Gastroesophageal sphincter (tissue), 4 donors: ENCODE data around the gene RAB6B. TPM values are rescaled to one million over a fixed set of nuclear protein-coding genes. Genes with fewer than 3 reads are reported as not detected.

Experiments
- ATAC-seq: fragments of 150-250 bp; one replicate; pipeline ENCODE4 v1.9.1; 2016; ENCODE audit warnings: mild to moderate bottlenecking, moderate library complexity
- H3K27ac ChIP-seq, 4 donors: fragments of 200-600 bp; sonication (generic) in 3 of 4; 1 replicate in 3 of 4; 2 replicates in 1 of 4; pipeline ENCODE4 v1.5.1; 2016 to 2019
- H3K27me3 ChIP-seq: fragments of 200-600 bp; sonication (generic); one replicate; pipeline ENCODE4 v1.5.1; 2019
- H3K36me3 ChIP-seq, 2 donors: fragments of 200-600 bp; sonication (generic); one replicate each; pipeline ENCODE4 v1.5.1; 2019; ENCODE audit warnings: control low read depth in 1 of 2
- H3K4me1 ChIP-seq, 3 donors: fragments of 200-600 bp; sonication (generic); 1 replicate in 2 of 3; 2 replicates in 1 of 3; pipeline ENCODE4 v1.5.1; 2016 to 2019; ENCODE audit warnings: control low read depth in 2 of 3
- H3K4me3 ChIP-seq, 2 donors: fragments of 200-600 bp; sonication (generic); one replicate each; pipeline ENCODE4 v1.5.1; 2019; ENCODE audit warnings: mild to moderate bottlenecking in 1 of 2, moderate library complexity in 1 of 2
- H3K9me3 ChIP-seq, 3 donors: fragments of 200-600 bp; sonication (generic); one replicate each; pipeline ENCODE4 v1.5.1; 2017 to 2019; ENCODE audit warnings: control low read depth in 2 of 3
- CTCF ChIP-seq, 4 experiments: fragments of 200-600 bp in 2 of 4; fragments of 450-650 bp in 2 of 4; sonication (generic) in 1 of 4; IDR thresholded peaks; one replicate each; pipeline ENCODE4 v1.5.1; 2017 to 2019; ENCODE audit warnings: antibody characterized with exemption in 4 of 4, mild to moderate bottlenecking in 2 of 4, moderate library complexity in 2 of 4
- EP300 ChIP-seq: sonication (generic); formaldehyde crosslinking; IDR thresholded peaks from one replicate; pipeline ENCODE4 v1.6.1; 2017; ENCODE audit warnings: antibody characterized with exemption, mild to moderate bottlenecking
- POLR2A ChIP-seq, 2 donors: fragments of 450-650 bp; IDR thresholded peaks; one replicate each; pipeline ENCODE4 v1.6.1; 2017; ENCODE audit warnings: antibody characterized with exemption in 2 of 2, mild to moderate bottlenecking in 2 of 2, moderate library complexity in 1 of 2
- POLR2AphosphoS5 ChIP-seq: sonication (generic); formaldehyde crosslinking; IDR thresholded peaks from one replicate; pipeline ENCODE4 v1.6.1; 2017; ENCODE audit warnings: antibody characterized with exemption
- WGBS, 2 donors: methylation state at CpG; one replicate each; pipeline ENCODE4 v1.1.5; 2018; ENCODE audit warnings: low coverage in 1 of 2; 5-methylcytosine and 5-hydroxymethylcytosine counted together
- total RNA-seq, 4 donors: library from RNA; depleted of rRNA; stranded (reverse); fragments of >200 nt; gene quantifications; one replicate each; pipeline ENCODE4 v1.1.0, GENCODE V29; 2016

RAB6B gene
- total RNA-seq, 4 donors from 2014 or later: 5.0 to 16.1 (median 8.7) TPM

- no peak for ATAC-seq
- H3K4me1 ChIP-seq: no peaks in the 10 kb centered on the region
- H3K4me3 ChIP-seq: no peak overlapping the region
- WGBS, 2 donors: 13% methylated on average over 1 of the region's 1 CpG; no CpG with 5 or more reads in 1 of the 2 donors
- no peak overlapping the region for H3K27ac ChIP-seq
- peaks cover 0 to 51% of the 10 kb centered on the region in 2 donors for H3K36me3 ChIP-seq
- TF ChIP-seq CTCF (IDR thresholded peaks at IDR 0.05) (no peak), POLR2A (IDR thresholded peaks at IDR 0.05) (no peak), POLR2AphosphoS5 (no peak), EP300 (no peak)
- H3K9me3 ChIP-seq: no peaks in the 10 kb centered on the region
- no peaks in the 10 kb centered on the region for H3K27me3 ChIP-seq
These were observed 68.5 kb downstream of the RAB6B start for GRCh38 chr3:133827136-133827535.

- WGBS, 2 donors: 89 to 91% methylated on average over 6 to 10 of the region's 12 CpGs
- no peak for TF ChIP-seq POLR2A (IDR thresholded peaks at IDR 0.05)
- no peak for TF ChIP-seq CTCF (IDR thresholded peaks at IDR 0.05)
- no peak for TF ChIP-seq EP300
- TF ChIP-seq POLR2AphosphoS5: no peak
- Histone ChIP-seq H3K4me1 (no peaks in the 10 kb centered on the region), H3K9me3 (no peaks in the 10 kb centered on the region), H3K27ac (no peak overlapping the region), H3K27me3 (no peaks in the 10 kb centered on the region), H3K4me3 (no peak overlapping the region), H3K36me3 (peaks cover 0 to 52% of the 10 kb centered on the region in 2 donors)
- no peak for ATAC-seq
These were observed 69.5 kb downstream of the RAB6B start for GRCh38 chr3:133825969-133826727.

GRCh38 chr3:133824961-133825485 is 70.7 kb downstream of the RAB6B start:
- no peak overlapping the region for H3K27ac ChIP-seq
- WGBS, 2 donors: 0 to 100% methylated on average over 1 of the region's 8 CpGs
- peaks cover 0 to 63% of the 10 kb centered on the region in 2 donors for H3K36me3 ChIP-seq
- no peaks in the 10 kb centered on the region for H3K9me3 ChIP-seq
- TF ChIP-seq CTCF (IDR thresholded peaks at IDR 0.05): no peak
- no peak for TF ChIP-seq POLR2A (IDR thresholded peaks at IDR 0.05)
- TF ChIP-seq EP300: no peak
- TF ChIP-seq POLR2AphosphoS5: no peak
- H3K4me1 ChIP-seq: no peaks in the 10 kb centered on the region
- H3K4me3 ChIP-seq: no peak overlapping the region
- no peak for ATAC-seq
- H3K27me3 ChIP-seq: no peaks in the 10 kb centered on the region

GRCh38 chr3:133821767-133822638 is 73.7 kb downstream of the RAB6B start:
- H3K9me3 ChIP-seq: no peaks in the 10 kb centered on the region
- ATAC-seq: peak; percentile 50
- no peak overlapping the region for H3K27ac ChIP-seq
- peaks cover 0 to 84% of the 10 kb centered on the region in 2 donors for H3K36me3 ChIP-seq
- 62 to 64% methylated on average over 4 to 5 of the region's 8 CpGs for WGBS, 2 donors
- H3K4me1 ChIP-seq: no peaks in the 10 kb centered on the region
- H3K4me3 ChIP-seq: no peak overlapping the region
- TF ChIP-seq CTCF (IDR thresholded peaks at IDR 0.05): no peak
- TF ChIP-seq POLR2AphosphoS5: no peak
- no peak for TF ChIP-seq POLR2A (IDR thresholded peaks at IDR 0.05)
- TF ChIP-seq EP300: no peak
- H3K27me3 ChIP-seq: no peaks in the 10 kb centered on the region
